ENCODE results near the gene AMIGO1. TPM values are rescaled to one million over a fixed set of nuclear protein-coding genes. Genes with fewer than 3 reads are reported as not detected.

AMIGO1 gene
- total and polyA plus RNA-seq, 12 donors, result 3.8 to 27.9 (median 22.5) TPM

GRCh38 chr1:109535481-109535880 is 26.0 kb upstream of the AMIGO1 start:
- Histone ChIP-seq H3K4me1 (replicated peaks in 1 of 2) (peaks cover 14 to 26% of the 10 kb centered on the region in 2 donors), H3K27me3 (no peaks in the 10 kb centered on the region), H3K9me3 (replicated peaks in 1 of 3) (no peaks in the 10 kb centered on the region), H3K4me3 (no peak overlapping the region), H3K36me3 (replicated peaks in 1 of 2) (no peaks in the 10 kb centered on the region), H3K27ac (peak overlapping the region in 1 of 5 donors; percentile 15)
- TF ChIP-seq POLR2A (IDR thresholded peaks at IDR 0.05) (no peak), CTCF (IDR thresholded peaks at IDR 0.05) (no peak)
- 74 to 87% (median 81%) methylated on average over 4 of the region's 4 CpGs for WGBS, 4 donors
- no peak for DNase-seq
- intact Hi-C loops (cut with DNase I), result loop anchor here (10.0 kb wide), 2 partner anchors 111 to 261 kb away; partner anchors contain the start of gene PSMA5 (in 1 of the 2)

GRCh38 chr1:109534307-109534858 is 24.9 kb upstream of the AMIGO1 start:
- H3K27me3 ChIP-seq, result no peaks in the 10 kb centered on the region
- H3K9me3 ChIP-seq (replicated peaks in 1 of 3), result no peaks in the 10 kb centered on the region
- H3K27ac ChIP-seq, result peak overlapping the region in 1 of 5 donors; percentile 26
- peaks cover 14 to 28% of the 10 kb centered on the region in 2 donors for H3K4me1 ChIP-seq (replicated peaks in 1 of 2)
- no peak for DNase-seq
- 75 to 89% (median 83%) methylated on average over 1 of the region's 1 CpG for WGBS, 4 donors
- intact Hi-C loops (cut with DNase I), result loop anchor here (10.0 kb wide), 2 partner anchors 110 to 260 kb away; partner anchors contain the start of gene PSMA5 (in 1 of the 2)
- no peak for TF ChIP-seq POLR2A (IDR thresholded peaks at IDR 0.05)
- no peak for TF ChIP-seq CTCF (IDR thresholded peaks at IDR 0.05)
- no peaks in the 10 kb centered on the region for H3K36me3 ChIP-seq (replicated peaks in 1 of 2)
- H3K4me3 ChIP-seq, result no peak overlapping the region

GRCh38 chr1:109532365-109533136 is 23.0 kb upstream of the AMIGO1 start:
- H3K9me3 ChIP-seq (replicated peaks in 1 of 3), result no peaks in the 10 kb centered on the region
- 12 to 14% (median 13%) methylated on average over 3 to 12 of the region's 12 CpGs for WGBS, 4 donors
- peaks cover 14 to 27% of the 10 kb centered on the region in 2 donors for H3K4me1 ChIP-seq (replicated peaks in 1 of 2)
- peak overlapping the region in 1 of 4 donors; percentile 39 for H3K4me3 ChIP-seq
- DNase-seq, result peak; percentile 85 to 95 (median 89)
- intact Hi-C loops (cut with DNase I), result loop anchor here (1.0 to 10.0 kb wide), 3 partner anchors 39 to 258 kb away; partner anchors contain the start of gene PSMA5 (in 1 of the 2)
- H3K27ac ChIP-seq, result peak overlapping the region in 4 of 5 donors; percentile 44 to 81 (median 72)
- TF ChIP-seq CTCF (IDR thresholded peaks at IDR 0.05) (peak; percentile 90 to 99 (median 99)), POLR2A (IDR thresholded peaks at IDR 0.05) (no peak)
- H3K36me3 ChIP-seq (replicated peaks in 1 of 2), result no peaks in the 10 kb centered on the region
- no peaks in the 10 kb centered on the region for H3K27me3 ChIP-seq

GRCh38 chr1:109531826-109532364 is 22.4 kb upstream of the AMIGO1 start:
- peak overlapping the region in 4 of 5 donors; percentile 44 to 81 (median 72) for H3K27ac ChIP-seq
- TF ChIP-seq CTCF (IDR thresholded peaks at IDR 0.05) (no peak), POLR2A (IDR thresholded peaks at IDR 0.05) (peak in 1 of 2 donors; percentile 31)
- no peaks in the 10 kb centered on the region for H3K27me3 ChIP-seq
- no peaks in the 10 kb centered on the region for H3K9me3 ChIP-seq (replicated peaks in 1 of 3)
- peaks cover 14 to 27% of the 10 kb centered on the region in 2 donors for H3K4me1 ChIP-seq (replicated peaks in 1 of 2)
- peak overlapping the region in 1 of 4 donors; percentile 39 for H3K4me3 ChIP-seq
- H3K36me3 ChIP-seq (replicated peaks in 1 of 2), result no peaks in the 10 kb centered on the region
- peak; percentile 60 to 79 (median 77) for DNase-seq
- 25 to 30% (median 28%) methylated on average over 7 to 16 of the region's 16 CpGs; no CpG with 5 or more reads in 1 of the 4 donors for WGBS, 4 donors
- intact Hi-C loops (cut with DNase I), result loop anchor here (1.0 to 10.0 kb wide), 4 partner anchors 21 to 257 kb away; partner anchors contain the start of gene PSMA5 (in 1 of the 2)

All from adrenal gland (tissue), 12 donors.